COLO829 (cell line): ENCODE results near the gene HOXB4.

Experiments used
- DNase-seq: peaks from one replicate; pipeline ENCODE4 v3.0.0; 2012; ENCODE audit warnings: low spot score

HOXB4 gene

DNA sequence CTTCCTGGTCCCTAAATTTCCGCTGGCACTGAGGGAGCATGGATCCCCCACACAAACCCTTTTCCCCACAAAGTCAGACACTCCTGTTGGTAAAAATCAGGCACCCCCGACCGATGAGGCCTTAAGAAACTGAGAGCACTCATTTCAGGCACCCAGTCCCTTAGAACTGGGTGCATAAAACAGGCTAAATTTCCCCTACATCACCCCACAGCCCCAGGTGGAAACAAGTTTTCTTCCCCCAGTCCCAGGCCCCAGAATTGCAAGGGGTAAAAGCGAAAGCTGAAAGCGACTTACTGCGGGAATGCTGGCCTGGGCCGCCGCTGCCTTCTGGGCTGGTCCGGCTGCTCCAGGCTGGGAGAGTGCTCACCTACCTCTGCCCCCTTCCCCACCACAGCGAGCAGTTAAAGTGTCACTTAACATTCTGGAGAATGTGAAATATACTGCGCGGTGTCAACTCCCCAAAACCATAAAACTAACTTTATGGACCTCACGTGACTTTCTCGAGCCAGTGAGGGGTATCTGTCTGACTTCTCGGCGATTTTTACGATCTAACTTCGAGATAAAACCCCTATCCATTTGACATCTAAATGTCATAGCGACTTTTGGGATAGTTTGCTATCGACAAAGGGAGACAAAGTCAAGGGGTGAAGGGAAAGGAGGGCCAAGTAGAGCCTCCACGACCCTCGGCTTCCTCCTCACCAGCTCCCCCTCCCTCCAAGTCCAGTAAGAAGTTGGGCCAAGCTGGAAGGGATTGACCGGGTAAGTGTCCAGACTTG lies 11.9 kb upstream of the HOXB4 start, which contains the start of gene HOXB3:
TSS of gene HOXB3 (minus strand) at position 411 of the 776 bp plus-strand sequence. CDS start 37,767 bp downstream, outside the sequence.
- DNase-seq = no peak

DNA sequence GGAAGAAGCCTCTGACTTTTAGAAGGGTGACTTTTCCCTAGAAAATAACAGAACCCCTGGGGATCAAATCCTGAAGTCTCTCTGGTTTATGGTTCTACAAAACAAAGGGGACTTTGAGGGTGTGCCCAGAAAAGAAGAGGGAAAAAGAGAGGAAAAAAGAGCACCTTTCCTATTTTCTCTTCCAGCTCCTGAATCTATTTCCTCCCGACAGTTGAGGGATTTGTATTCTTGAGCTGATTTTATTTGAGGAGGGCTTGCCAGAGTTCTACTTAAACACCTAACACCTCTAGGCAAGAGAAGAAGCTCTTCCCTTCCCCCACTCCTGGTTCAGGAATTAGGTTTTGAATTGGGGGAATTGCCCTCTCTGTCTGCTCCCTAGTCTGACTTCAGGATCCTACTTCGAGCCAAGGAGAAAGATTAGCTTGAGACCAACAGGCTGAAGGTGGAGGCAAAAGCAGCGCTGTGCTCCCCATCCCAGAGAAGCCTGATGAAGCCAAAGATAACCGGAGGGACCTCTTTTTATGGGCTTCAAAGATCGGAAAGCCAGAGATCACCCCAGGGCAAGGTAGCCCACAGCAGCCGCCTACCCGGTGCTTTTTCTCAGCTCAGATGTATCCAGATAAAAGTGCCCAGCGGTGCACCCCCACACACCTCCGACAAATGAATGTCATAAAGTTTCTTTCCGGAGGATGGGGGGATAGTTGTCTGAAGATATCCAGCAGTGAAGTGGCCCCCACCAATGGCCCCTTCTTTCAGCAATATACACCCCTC lies 11.1 kb upstream of the HOXB4 start:
- no peak for DNase-seq

DNA sequence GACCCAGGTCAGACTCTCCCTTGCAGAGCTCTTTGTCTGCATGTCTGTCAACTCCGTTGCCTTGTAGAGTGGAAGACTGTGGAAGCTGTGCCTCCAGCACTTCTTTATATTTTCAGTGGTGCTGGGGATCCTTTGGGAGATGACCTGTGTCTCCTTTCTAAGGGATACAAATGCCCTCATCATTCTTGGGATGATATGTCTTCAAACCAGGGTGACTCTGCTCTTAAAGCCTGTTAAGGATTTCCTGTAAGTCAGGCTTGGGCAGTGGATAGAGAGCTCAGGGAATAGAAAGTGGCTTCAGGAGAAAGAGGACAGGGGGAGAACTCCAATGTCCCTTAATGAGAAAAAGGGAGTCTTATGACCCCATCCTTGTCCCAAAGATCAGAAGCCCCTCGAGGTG lies 10.4 kb upstream of the HOXB4 start:
- DNase-seq = no peak

DNA sequence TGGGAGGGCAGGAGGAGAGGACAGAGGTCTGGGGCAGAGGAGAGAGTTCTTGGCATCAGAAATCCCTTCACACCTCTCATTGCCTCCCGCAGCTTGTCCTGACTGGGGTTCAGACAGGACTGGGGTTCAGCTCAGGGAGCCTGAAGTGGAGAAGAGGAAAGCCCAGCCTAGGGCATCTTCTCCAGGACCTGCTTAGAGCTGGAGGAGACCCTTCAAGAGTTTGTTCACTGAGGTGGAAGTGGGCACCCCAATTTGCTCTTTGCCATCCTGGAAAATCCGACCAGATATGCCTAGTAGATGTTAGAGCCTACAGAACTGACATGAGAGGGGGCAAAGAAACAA lies 9.9 kb upstream of the HOXB4 start:
- no peak for DNase-seq

DNA sequence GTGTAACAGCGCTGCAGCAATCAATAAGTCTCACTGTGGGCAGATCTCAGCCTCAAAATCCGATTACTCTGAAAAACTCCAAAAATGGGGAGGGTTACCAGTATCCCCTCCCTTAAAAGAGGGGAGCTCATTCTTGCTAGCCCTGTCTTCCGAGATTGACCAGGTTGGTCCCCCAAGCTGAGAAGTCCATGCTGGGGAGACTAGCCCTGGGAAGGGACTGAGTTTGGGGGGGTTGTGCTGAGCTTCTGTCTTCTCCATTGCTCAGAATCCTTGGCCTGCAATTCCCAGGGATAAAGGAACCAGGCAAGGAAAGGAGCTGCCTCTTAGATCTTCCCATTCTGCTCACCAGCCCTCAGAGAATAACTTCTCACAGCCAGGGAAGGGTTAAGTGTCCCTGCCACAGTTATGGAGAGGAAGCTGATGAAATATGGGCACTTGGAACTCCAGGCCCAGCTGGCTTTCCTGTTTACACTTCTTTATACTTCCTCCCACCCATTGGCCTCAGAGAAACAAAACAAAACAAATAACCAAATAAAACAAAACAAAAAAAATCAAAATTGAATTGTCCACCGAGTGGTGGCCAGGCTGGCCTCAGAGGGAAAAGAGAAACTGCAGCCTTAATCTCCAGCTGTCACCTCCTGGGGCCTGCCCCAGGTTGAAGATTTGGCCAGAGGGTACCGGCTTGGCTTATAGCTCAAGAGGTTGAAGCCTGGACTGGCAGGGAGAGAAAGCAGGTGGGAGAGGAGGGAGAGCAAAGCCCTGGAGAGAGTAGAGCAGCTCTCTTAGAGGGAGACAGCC lies 9.3 kb upstream of the HOXB4 start:
- DNase-seq = no peak

DNA sequence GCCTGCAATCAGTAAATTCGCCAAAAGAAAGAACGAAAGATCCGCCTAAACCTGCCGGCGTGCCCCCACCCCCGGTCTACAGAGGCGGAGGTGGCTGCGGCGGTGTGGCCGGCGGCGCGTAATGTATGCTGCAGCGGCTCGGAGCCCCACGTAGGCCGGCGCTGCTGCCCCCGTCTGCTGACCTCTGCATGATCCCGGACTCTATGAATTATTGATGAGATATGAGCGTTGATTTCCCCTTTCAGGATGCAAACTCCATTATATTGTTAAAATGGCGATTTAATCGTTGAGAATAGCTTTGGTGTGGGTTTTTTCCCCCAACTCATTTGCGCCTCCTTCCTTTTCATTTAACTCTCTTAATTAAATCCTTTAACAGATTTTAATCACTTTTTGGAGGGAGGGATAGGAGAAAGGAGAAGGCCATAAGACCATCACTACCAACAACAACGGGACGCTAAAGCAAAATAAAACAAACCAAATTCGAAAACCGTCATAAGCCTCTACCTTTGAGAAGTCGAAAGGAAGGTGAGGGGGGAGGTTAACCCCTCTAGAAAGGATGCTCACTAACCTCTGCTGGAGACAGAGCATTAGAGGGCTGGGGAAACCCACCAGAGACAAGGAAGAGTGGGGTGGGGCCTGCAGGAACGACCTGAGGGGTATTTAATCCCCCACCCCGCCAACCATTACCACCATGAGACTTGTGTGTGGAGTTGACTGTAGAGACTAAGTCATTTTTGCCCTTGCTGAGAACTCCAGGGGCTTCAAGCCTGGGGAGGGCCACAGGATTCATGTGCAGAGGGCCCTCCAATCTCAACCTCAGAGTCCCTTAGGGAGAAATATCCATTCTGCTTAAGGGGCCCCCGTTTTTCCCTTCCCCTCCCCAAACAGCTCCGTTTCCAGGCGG lies 8.5 kb upstream of the HOXB4 start:
- DNase-seq = peak; percentile 50

DNA sequence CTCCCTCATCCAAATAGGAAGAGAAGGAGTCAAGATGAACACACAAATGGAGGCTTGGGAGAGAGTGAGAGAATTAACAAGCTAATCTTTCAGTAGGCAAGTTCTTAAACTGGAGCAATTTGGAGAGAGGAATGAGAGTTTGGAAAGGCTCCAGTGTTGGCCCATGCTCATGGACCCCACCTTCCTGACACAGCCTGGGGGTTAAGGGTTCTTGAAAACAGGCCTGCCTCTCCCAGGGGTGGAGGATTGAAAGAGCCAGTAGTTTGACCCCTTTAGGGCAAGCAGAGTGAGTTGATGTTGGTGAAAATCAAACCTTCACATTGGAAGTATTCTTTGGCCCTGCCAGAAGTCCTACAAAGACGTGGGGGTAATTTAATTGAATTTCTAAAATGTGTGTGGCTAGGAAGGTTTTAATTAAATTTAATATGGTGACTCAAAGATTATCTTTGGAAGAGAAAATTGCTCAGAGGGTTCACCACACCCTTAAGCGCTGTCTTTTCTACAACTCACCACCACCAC lies 6.1 kb upstream of the HOXB4 start:
- no peak for DNase-seq

DNA sequence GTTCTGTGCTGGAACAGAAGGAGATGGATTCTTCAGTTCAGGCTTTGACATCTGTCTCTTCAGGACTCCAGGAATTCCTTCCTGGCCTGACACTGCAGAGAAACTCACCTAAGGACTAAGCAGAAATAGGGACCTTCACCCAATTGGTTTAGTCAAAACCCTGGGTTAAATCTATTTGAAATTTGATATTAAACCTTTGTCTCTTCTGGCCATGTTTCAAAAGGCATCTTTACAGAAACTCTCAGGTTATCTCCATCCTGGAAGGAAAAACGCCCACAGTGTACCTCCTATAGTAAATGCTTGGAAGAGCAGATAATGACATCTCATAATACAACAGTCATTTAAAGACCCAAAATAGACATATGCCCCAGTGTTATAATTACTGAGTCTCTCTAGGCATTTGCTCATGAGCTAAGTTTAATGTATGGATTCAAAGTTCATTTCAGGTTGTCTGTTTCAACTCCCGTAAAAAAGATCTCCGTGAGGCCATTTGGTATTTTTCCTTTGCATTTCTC lies 5.6 kb upstream of the HOXB4 start:
- no peak for DNase-seq

DNA sequence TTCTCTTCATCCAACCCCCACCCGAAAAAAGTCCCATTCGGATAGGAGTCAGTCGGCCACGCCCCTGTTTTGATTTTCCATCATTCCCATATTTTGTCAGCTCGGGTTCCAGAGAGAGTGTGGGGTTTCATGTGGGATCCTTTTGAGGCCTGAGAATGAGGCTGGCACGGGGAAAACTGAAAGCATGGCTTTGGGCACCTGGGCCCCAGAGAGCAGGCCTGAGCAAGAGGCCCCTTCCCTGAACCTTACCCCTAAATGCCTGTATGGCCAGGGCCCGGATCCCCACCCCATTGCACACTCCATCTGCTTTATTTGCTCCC lies 4.6 kb upstream of the HOXB4 start:
- DNase-seq = no peak

DNA sequence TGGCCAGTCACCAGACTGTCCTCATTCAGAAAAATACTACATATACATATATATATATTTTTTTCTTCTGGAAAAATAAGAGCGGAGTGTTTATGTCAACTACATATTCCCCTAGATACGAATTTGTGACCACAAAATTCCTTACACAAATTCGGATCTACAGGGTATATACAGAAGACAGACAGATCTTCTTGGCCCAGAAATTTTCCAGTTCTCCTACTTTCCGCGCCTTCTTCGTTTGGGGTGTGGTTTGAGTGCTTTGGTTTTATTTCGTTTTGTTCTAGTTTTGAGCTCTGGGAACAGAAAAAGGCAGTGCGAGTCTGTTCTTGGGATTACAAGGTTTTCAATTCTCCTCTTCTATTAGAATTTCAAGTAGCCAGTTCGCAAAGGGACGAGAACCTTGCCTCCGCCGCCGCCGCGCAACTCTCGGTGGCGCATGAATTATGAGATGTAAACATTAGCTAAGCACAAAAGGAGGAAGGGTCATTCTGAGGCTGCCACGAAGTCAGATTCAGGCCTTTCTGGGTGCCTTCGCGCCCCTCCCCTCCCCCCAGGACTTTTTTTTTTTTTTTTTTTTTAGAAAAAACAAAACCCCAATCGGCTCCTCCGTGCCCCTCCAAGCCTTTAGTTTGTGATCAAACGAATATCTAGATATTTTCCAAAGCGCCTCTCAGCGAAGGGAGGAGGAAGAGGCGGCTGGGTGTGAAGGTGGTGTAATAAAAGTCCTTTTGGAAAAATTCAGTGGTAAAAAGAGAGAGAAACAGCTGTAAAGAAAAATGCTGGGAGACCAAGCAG lies 1.8 kb upstream of the HOXB4 start:
- no peak for DNase-seq

DNA sequence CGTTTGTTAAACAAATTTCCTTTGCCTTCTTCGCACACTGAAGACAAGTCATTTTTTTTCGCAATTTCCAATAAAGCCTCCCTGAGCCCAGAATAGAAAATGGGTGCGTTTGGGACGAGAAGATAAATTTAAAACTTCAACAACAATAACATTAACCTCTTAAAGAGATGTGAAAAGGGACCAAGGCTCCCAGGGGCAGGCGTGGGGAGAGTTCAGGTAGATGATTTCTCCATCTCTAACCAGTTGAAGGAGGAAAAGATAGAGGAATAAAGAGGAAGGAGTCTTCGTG lies 1.3 kb upstream of the HOXB4 start:
- DNase-seq = no peak

DNA sequence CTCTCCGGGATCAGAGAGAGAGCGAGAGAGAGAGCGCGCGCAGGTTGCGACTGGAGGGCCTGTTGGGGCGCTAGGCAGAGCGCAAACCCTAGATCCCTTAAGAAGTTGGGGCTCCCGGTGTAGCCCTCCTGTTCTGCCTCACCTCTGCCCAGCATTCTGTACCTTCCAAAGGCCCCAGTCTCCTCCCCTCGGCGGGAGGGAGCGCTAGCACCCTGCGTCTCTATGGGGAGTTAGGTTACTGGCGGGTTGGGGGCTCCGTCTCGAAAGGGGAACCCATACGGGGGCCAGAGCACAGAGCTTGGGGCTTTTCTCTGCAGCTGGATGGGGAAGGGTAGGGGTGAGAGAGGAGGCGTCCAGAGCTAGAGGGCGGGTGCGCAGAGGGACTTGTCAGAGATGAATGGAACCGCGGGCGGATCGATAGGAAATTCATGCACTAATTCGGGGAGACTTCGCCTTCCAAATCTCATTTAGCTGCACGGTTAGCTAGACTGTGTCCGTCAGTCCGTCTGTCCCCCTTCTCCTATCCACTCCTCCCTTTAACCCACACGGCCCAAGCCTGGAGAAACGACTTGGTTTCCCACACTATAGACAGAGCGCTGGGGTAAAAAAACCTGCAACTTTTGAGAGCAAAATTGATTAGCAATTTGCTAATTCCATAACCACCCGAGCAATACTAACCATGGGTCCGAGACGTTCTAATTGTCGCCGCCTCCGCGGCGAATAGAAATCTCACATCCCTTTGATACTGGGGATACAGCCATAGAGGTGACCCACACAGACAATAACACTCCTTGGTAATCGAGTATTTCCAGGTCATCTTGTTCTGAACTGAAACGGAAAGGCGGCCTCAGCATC lies 693 bp upstream of the HOXB4 start:
- DNase-seq = no peak

DNA sequence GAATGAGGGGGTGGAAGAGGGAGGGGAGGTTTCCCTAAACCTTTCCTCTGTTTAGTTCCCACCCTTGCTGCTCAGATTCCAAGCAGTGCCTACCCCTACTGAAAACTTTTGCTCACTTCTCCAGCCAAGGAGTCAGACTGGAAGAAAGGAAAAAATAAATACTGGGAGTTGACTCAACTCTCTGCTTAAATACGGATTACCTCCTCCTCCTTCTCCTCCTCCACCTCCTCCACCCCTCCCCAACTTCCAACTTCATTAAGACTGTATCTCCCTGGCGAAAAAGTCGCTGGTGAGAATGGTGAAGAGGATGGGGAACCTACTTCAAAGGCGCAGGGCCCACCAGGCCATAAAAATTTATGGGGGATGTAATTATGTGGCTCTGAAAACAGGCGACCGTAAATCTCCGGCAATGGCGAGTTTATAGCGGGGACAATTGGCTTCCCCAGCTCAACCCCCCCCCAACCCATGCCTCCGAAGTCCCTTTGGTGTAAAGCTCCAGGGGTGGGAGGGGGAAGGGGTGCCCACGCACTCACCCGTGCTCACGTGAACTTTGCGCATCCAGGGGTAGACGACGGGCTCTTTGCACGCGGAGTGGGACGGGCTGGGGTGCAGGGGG lies 712 bp downstream of the HOXB4 start:
- no peak for DNase-seq

DNA sequence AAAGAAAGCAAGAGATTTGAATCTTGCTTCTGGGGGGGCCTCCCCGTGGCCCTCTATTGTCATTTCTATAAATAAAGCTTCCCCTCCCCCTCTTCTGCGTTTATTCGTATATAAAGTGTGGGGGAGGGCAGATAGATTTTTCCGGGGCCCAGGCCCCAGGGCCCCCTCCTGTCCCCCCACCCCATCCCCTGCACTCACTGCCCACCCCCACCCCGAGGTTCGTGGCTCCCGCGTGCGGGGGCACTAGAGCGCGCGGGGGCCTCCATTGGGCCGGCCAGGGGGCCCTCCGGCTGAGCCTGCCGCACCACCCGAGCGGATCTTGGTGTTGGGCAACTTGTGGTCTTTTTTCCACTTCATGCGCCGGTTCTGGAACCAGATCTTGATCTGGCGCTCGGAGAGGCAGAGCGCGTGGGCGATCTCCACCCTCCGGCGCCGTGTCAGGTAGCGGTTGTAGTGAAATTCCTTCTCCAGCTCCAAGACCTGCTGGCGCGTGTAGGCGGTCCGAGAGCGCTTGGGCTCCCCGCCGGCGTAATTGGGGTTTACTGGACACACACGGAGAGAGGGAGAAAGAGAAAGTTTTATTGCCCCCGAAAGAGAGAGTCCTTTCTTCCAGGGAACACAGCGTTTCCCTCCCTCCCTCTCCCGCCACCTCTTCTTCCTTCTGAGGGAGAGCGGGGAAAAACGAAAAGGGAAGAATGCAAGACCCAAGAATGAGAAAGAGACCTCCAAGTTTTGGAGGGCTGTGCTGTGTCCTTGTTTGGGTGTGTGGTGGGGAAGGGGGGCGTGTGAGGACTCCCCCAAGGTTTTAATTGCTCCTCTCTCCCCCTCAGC lies 1.5 kb downstream of the HOXB4 start:
- DNase-seq = no peak

DNA sequence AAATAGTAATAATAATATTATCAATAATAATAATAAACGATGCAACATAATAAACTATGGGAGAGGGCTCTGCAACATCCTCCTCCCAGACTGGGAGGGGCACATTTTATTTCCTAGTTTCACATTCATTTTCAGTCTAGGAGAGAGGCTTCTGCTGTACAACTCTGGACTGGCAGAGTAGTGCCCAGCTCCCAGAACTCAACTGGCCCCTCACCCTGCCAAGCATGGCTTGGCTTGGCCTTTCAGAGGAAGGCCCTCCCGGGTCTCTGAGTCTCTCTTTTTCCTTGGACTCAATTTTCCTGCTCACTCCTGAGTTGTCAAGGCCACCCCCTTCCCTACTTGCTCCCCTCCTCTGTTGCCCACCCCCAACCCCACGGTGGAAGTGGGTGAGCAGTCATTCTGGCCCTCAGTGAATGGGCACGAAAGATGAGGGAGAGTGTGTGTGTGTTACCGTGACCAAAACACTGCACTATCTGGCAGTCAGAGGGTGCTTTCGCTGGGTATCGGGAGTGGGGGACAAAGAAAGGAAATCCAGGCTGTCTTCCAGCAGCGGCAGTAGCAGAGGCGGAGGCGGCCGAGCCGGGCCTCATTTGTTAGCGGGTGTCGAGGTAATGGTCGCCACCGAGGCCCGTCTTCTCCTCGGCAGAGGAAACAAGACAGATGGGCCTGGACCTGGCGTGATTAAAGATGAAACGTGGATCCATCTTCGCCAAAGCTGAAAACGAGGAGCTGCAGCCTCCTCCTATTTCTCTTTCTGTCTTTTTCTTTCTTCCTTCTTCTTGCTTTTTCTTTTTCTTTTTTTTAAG lies 2.3 kb downstream of the HOXB4 start:
- no peak for DNase-seq

DNA sequence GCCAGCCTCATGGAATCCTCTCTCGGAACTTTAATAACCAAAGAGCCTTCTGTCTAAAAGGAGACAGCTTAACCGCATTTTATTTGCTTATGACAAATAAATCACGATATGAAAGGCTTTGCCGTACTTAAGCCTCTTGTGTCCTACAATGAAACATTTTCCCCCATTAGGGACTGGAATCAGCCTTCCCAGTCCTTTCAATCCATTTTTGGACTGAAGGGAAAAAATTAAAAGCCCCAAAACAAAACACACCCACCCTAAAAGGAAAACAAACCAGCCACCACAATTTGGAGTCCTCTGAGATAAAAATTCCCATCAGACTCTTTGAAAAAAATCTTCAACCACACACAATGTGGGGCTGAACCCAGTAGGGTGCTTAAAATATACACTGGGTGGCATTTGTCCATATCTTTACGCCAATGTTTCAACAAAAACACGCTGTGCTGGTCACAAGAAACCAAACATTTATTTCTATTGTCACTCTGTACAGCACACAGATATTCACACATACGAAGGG lies 3.0 kb downstream of the HOXB4 start:
- peak; percentile 35 for DNase-seq

DNA sequence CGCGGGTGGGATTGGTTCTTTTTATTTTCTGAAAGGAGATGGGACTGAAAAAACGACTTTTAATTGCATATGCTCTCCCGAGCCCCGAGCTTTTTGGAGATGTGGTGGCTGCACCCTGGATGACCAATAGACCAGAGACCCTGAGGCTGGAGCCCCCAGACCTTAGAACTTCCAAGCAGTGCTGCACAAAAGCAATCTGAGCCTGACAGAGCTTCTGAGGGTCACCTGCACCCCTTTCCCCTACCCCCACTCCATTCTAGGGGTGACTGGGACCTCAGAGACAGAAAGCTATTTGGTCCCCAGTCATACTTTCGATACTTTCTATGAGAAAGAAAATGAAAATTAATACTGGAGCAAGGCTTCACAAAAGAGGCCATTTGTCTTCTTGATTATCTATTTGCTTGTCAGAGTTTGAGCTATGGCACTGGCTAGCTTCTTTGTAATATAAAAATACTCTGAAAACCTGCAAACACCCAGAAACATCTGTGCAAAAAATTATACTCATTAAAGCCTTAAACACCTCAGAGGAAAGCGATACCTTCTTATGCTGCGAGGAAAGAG lies 3.6 kb downstream of the HOXB4 start:
- DNase-seq = no peak
